ENCODE measurements around the gene FAM89A. TPM values are rescaled to one million over a fixed set of nuclear protein-coding genes. Genes with fewer than 3 reads are reported as not detected.
"Not testable (repeated sequence)": the region's sequence is repeated elsewhere in the genome, so short reads cannot be mapped to it uniquely, and the experiment has no call there.

Gene FAM89A
- total and polyA plus RNA-seq, 4 donors, result 14.3 to 27.1 (median 23.2) TPM

DNA sequence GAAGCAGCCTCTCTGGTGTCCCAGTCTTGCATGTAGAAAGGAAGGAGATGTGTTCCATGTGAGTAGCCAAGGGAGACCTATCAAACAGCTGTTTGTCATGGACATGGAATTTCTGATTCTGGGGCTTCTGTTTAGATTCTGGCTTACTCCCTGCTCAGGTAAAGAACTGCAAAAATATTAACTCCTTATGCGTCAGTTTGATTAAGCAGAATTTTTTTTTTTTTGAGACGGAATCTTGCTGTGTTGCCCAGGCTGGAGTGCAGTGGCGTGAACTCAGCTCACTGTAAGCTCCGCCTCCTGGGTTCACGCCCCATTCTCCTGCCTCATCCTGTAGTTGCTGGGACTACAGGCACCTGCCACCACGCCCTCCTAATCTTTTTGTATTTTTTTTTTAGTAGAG, 54.3 kb downstream of the FAM89A start:
- whole genome bisulfite sequencing, 2 donors, result 95 to 96% methylated on average over 6 of the region's 6 CpGs
- ATAC-seq (ENCODE audit: insufficient read depth, low FRiP score) (no peak), DNase-seq (no peak)
- H3K9me3 ChIP-seq (ENCODE audit: control insufficient read depth in 4 of 4, insufficient read depth in 3 of 4, low read length in 3 of 4), result no peaks in the 10 kb centered on the region
- peaks cover 0 to 9% (median 0%) of the 10 kb centered on the region in 4 donors for H3K36me3 ChIP-seq (ENCODE audit: control insufficient read depth in 4 of 4, insufficient read depth in 4 of 4, low read length in 4 of 4)
- no peak overlapping the region for H3K4me3 ChIP-seq
- no peaks in the 10 kb centered on the region for H3K27me3 ChIP-seq (ENCODE audit: control insufficient read depth in 3 of 3, insufficient read depth in 3 of 3, low read length in 2 of 3)
- no peak overlapping the region for H3K9ac ChIP-seq (ENCODE audit: insufficient read depth in 1 of 2, low read length in 2 of 2)
- no peak overlapping the region for H3K27ac ChIP-seq (ENCODE audit: low read depth in 1 of 2, low read length in 1 of 2)
- peaks cover 0 to 7% (median 0%) of the 10 kb centered on the region in 5 donors for H3K4me1 ChIP-seq (ENCODE audit: control insufficient read depth in 5 of 5, insufficient read depth in 5 of 5, low read length in 5 of 5)
- TF ChIP-seq, protein P1, sequence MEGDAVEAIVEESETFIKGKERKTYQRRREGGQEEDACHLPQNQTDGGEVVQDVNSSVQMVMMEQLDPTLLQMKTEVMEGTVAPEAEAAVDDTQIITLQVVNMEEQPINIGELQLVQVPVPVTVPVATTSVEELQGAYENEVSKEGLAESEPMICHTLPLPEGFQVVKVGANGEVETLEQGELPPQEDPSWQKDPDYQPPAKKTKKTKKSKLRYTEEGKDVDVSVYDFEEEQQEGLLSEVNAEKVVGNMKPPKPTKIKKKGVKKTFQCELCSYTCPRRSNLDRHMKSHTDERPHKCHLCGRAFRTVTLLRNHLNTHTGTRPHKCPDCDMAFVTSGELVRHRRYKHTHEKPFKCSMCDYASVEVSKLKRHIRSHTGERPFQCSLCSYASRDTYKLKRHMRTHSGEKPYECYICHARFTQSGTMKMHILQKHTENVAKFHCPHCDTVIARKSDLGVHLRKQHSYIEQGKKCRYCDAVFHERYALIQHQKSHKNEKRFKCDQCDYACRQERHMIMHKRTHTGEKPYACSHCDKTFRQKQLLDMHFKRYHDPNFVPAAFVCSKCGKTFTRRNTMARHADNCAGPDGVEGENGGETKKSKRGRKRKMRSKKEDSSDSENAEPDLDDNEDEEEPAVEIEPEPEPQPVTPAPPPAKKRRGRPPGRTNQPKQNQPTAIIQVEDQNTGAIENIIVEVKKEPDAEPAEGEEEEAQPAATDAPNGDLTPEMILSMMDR (IDR thresholded peaks at IDR 0.05; ENCODE audit: control extremely low read depth, extremely low read depth), result no peak

- H3K27me3 ChIP-seq (ENCODE audit: control insufficient read depth in 3 of 3, insufficient read depth in 3 of 3, low read length in 2 of 3); H3K36me3 ChIP-seq (ENCODE audit: control insufficient read depth in 4 of 4, insufficient read depth in 4 of 4, low read length in 4 of 4); H3K4me1 ChIP-seq (ENCODE audit: control insufficient read depth in 5 of 5, insufficient read depth in 5 of 5, low read length in 5 of 5); H3K9me3 ChIP-seq (ENCODE audit: control insufficient read depth in 4 of 4, insufficient read depth in 3 of 4, low read length in 3 of 4); H3K27ac ChIP-seq (ENCODE audit: low read depth in 1 of 2, low read length in 1 of 2); H3K9ac ChIP-seq (ENCODE audit: insufficient read depth in 1 of 2, low read length in 2 of 2); DNase-seq; H3K4me3 ChIP-seq; ATAC-seq (ENCODE audit: insufficient read depth, low FRiP score): not testable (repeated sequence)
- 62 to 84% methylated on average over 10 of the region's 10 CpGs for WGBS, 2 donors
Measured at GRCh38 chr1:230984622-230985515, 55.2 kb downstream of the FAM89A start.

GRCh38 chr1:230983811-230984210, 56.2 kb downstream of the FAM89A start:
- TF ChIP-seq, protein P1 (IDR thresholded peaks at IDR 0.05; ENCODE audit: control extremely low read depth, extremely low read depth), result no peak
- no peaks in the 10 kb centered on the region for H3K9me3 ChIP-seq (ENCODE audit: control insufficient read depth in 4 of 4, insufficient read depth in 3 of 4, low read length in 3 of 4)
- H3K4me3 ChIP-seq, result no peak overlapping the region
- H3K4me1 ChIP-seq (ENCODE audit: control insufficient read depth in 5 of 5, insufficient read depth in 5 of 5, low read length in 5 of 5), result peaks cover 0 to 8% (median 5%) of the 10 kb centered on the region in 5 donors
- H3K27ac ChIP-seq (ENCODE audit: low read depth in 1 of 2, low read length in 1 of 2), result peak overlapping the region in 1 of 2 donors; percentile 59
- H3K27me3 ChIP-seq (ENCODE audit: control insufficient read depth in 3 of 3, insufficient read depth in 3 of 3, low read length in 2 of 3), result no peaks in the 10 kb centered on the region
- WGBS, 2 donors, result 83 to 90% methylated on average over 5 of the region's 5 CpGs
- H3K9ac ChIP-seq (ENCODE audit: insufficient read depth in 1 of 2, low read length in 2 of 2), result no peak overlapping the region
- ATAC-seq (ENCODE audit: insufficient read depth, low FRiP score), result no peak
- no peak for DNase-seq
- H3K36me3 ChIP-seq (ENCODE audit: control insufficient read depth in 4 of 4, insufficient read depth in 4 of 4, low read length in 4 of 4), result peaks cover 0 to 3% (median 0%) of the 10 kb centered on the region in 4 donors

- WGBS, 2 donors, result 70 to 90% methylated on average over 4 of the region's 4 CpGs
- H3K36me3 ChIP-seq (ENCODE audit: control insufficient read depth in 4 of 4, insufficient read depth in 4 of 4, low read length in 4 of 4), result peaks cover 0 to 3% (median 0%) of the 10 kb centered on the region in 4 donors
- no peaks in the 10 kb centered on the region for H3K9me3 ChIP-seq (ENCODE audit: control insufficient read depth in 4 of 4, insufficient read depth in 3 of 4, low read length in 3 of 4)
- ATAC-seq (ENCODE audit: insufficient read depth, low FRiP score), result no peak
- no peaks in the 10 kb centered on the region for H3K27me3 ChIP-seq (ENCODE audit: control insufficient read depth in 3 of 3, insufficient read depth in 3 of 3, low read length in 2 of 3)
- H3K4me1 ChIP-seq (ENCODE audit: control insufficient read depth in 5 of 5, insufficient read depth in 5 of 5, low read length in 5 of 5), result peaks cover 0 to 11% (median 5%) of the 10 kb centered on the region in 5 donors
- H3K9ac ChIP-seq (ENCODE audit: insufficient read depth in 1 of 2, low read length in 2 of 2), result no peak overlapping the region
- TF ChIP-seq, protein P1 (IDR thresholded peaks at IDR 0.05; ENCODE audit: control extremely low read depth, extremely low read depth), result no peak
- no peak for DNase-seq
- no peak overlapping the region for H3K27ac ChIP-seq (ENCODE audit: low read depth in 1 of 2, low read length in 1 of 2)
- no peak overlapping the region for H3K4me3 ChIP-seq
Measured at GRCh38 chr1:230982696-230983095, 57.4 kb downstream of the FAM89A start.

Data from lung (tissue), 12 donors.